Activated T-helper 2 cell treated with anti-CD3 and anti-CD28 coated beads, Interferon-gamma antibody, Interleukin-2, Interleukin-4, amounts not matched to agents 10 μg/mL and 5 μg/mL and 100 μg/mL, durations not matched to agents 14 hours and 24 hours and 36 hours (primary cell): ENCODE measurements around the gene SMARCB1. TPM values are rescaled to one million over a fixed set of nuclear protein-coding genes. Genes with fewer than 3 reads are reported as not detected.

Source experiments
- DNase-seq: peaks from one replicate; pipeline ENCODE4 v3.0.0; 2021; ENCODE audit warnings: low spot score
- H3K27ac Mint-ChIP-seq: one replicate; pipeline ENCODE4 v1.8.0; 2021; ENCODE audit warnings: mixed read lengths
- H3K27me3 Mint-ChIP-seq: one replicate; pipeline ENCODE4 v1.8.0; 2021; ENCODE audit warnings: low read depth, mixed read lengths
- H3K36me3 Mint-ChIP-seq: one replicate; pipeline ENCODE4 v1.8.0; 2021; ENCODE audit warnings: low read depth, mixed read lengths
- H3K4me1 Mint-ChIP-seq: one replicate; pipeline ENCODE4 v1.8.0; 2021; ENCODE audit warnings: low read depth, mixed read lengths
- H3K4me3 Mint-ChIP-seq: one replicate; pipeline ENCODE4 v1.8.0; 2021; ENCODE audit warnings: low read depth, mild to moderate bottlenecking, moderate library complexity, mixed read lengths
- H3K9me3 Mint-ChIP-seq: one replicate; pipeline ENCODE4 v1.8.0; 2021; ENCODE audit warnings: mixed read lengths
- intact Hi-C: fragments of 100-400 bp; cut with micrococcal nuclease; formaldehyde crosslinking; loops from one replicate; pipeline ENCODE4 v1.15.1; 2023
- total RNA-seq: library from RNA; stranded (reverse); gene quantifications from 2 replicates; pipeline ENCODE4 v1.2.3, GENCODE V29; 2022

The SMARCB1 gene
- total RNA-seq, 1 donor from 2014 or later: 94.1 TPM

GRCh38 chr22:23752750-23753149 is 34.0 kb upstream of the SMARCB1 start:
- no peak overlapping the region for H3K27ac Mint-ChIP-seq
- peaks cover 16% of the 10 kb centered on the region for H3K4me1 Mint-ChIP-seq
- H3K27me3 Mint-ChIP-seq: no peaks in the 10 kb centered on the region
- no peak for DNase-seq
- no peak overlapping the region for H3K4me3 Mint-ChIP-seq
- intact Hi-C loops: loop anchor here (5.0 kb wide), 1 partner anchor 45 kb away; no protein-coding TSS in a partner anchor
- H3K36me3 Mint-ChIP-seq: no peaks in the 10 kb centered on the region
- no peaks in the 10 kb centered on the region for H3K9me3 Mint-ChIP-seq

- Mint-ChIP-seq H3K27me3 (no peaks in the 10 kb centered on the region), H3K27ac (no peak overlapping the region), H3K4me1 (peaks cover 16% of the 10 kb centered on the region), H3K9me3 (no peaks in the 10 kb centered on the region), H3K4me3 (no peak overlapping the region), H3K36me3 (no peaks in the 10 kb centered on the region)
- intact Hi-C loops: loop anchor here (5.0 kb wide), 1 partner anchor 46 kb away; no protein-coding TSS in a partner anchor
- DNase-seq: no peak
Observed at GRCh38 chr22:23753385-23753784, 33.4 kb upstream of the SMARCB1 start.

GRCh38 chr22:23754220-23754919 is 32.4 kb upstream of the SMARCB1 start, which contains the start of gene VPREB3:
Gene VPREB3 (minus strand): TSS chr22:23754425. CDS start chr22:23754363, 62 bp downstream.
- Mint-ChIP-seq H3K27me3 (no peaks in the 10 kb centered on the region), H3K36me3 (no peaks in the 10 kb centered on the region), H3K27ac (no peak within 1 kb of the TSS), H3K4me3 (no peak within 1 kb of the TSS), H3K4me1 (peaks cover 16% of the 10 kb centered on the region), H3K9me3 (no peaks in the 10 kb centered on the region)
- DNase-seq: no peak
- intact Hi-C loops: loop anchor here (5.0 kb wide), 1 partner anchor 47 kb away; no protein-coding TSS in a partner anchor

GRCh38 chr22:23754980-23755636 is 31.7 kb upstream of the SMARCB1 start:
- no peak for DNase-seq
- H3K36me3 Mint-ChIP-seq: no peaks in the 10 kb centered on the region
- H3K27ac Mint-ChIP-seq: no peak overlapping the region
- peaks cover 10% of the 10 kb centered on the region for H3K4me1 Mint-ChIP-seq
- intact Hi-C loops: loop anchor here (5.0 kb wide), 1 partner anchor 48 kb away; no protein-coding TSS in a partner anchor
- H3K4me3 Mint-ChIP-seq: no peak overlapping the region
- H3K9me3 Mint-ChIP-seq: no peaks in the 10 kb centered on the region
- H3K27me3 Mint-ChIP-seq: no peaks in the 10 kb centered on the region

GRCh38 chr22:23755711-23756110 is 31.1 kb upstream of the SMARCB1 start:
- Mint-ChIP-seq H3K27me3 (no peaks in the 10 kb centered on the region), H3K4me3 (no peak overlapping the region), H3K9me3 (no peaks in the 10 kb centered on the region), H3K36me3 (no peaks in the 10 kb centered on the region), H3K27ac (no peak overlapping the region), H3K4me1 (peaks cover 5% of the 10 kb centered on the region)
- DNase-seq: no peak
- intact Hi-C loops: no loop called here

- Mint-ChIP-seq H3K4me3 (no peak overlapping the region), H3K36me3 (no peaks in the 10 kb centered on the region), H3K9me3 (no peaks in the 10 kb centered on the region), H3K4me1 (peaks cover 5% of the 10 kb centered on the region), H3K27ac (no peak overlapping the region), H3K27me3 (no peaks in the 10 kb centered on the region)
- intact Hi-C loops: no loop called here
- no peak for DNase-seq
Observed at GRCh38 chr22:23756891-23757290, 29.9 kb upstream of the SMARCB1 start.

GRCh38 chr22:23759566-23759965 is 27.2 kb upstream of the SMARCB1 start:
- Mint-ChIP-seq H3K4me3 (no peak overlapping the region), H3K4me1 (peaks cover 16% of the 10 kb centered on the region), H3K9me3 (no peaks in the 10 kb centered on the region), H3K27me3 (no peaks in the 10 kb centered on the region), H3K27ac (no peak overlapping the region), H3K36me3 (peaks cover 3% of the 10 kb centered on the region)
- intact Hi-C loops: no loop called here
- DNase-seq: no peak

- Mint-ChIP-seq H3K4me3 (no peak overlapping the region), H3K27me3 (no peaks in the 10 kb centered on the region), H3K4me1 (peaks cover 16% of the 10 kb centered on the region), H3K27ac (no peak overlapping the region), H3K9me3 (no peaks in the 10 kb centered on the region), H3K36me3 (peaks cover 7% of the 10 kb centered on the region)
- intact Hi-C loops: no loop called here
- no peak for DNase-seq
Observed at GRCh38 chr22:23760056-23760455, 26.7 kb upstream of the SMARCB1 start.

- H3K36me3 Mint-ChIP-seq: peaks cover 13% of the 10 kb centered on the region
- no peak within 1 kb of the TSS for H3K27ac Mint-ChIP-seq
- peaks cover 17% of the 10 kb centered on the region for H3K4me1 Mint-ChIP-seq
- no peaks in the 10 kb centered on the region for H3K9me3 Mint-ChIP-seq
- intact Hi-C loops: no loop called here
- peak within 1 kb of the TSS; percentile 55 for H3K4me3 Mint-ChIP-seq
- no peak for DNase-seq
- H3K27me3 Mint-ChIP-seq: no peaks in the 10 kb centered on the region
Observed at GRCh38 chr22:23762842-23763578, 23.8 kb upstream of the SMARCB1 start, which contains the start of gene C22orf15. Gene C22orf15 (plus strand): TSS chr22:23762990. CDS start chr22:23763307, 317 bp downstream.

- no peak for DNase-seq
- H3K36me3 Mint-ChIP-seq: peaks cover 13% of the 10 kb centered on the region
- H3K4me1 Mint-ChIP-seq: peaks cover 17% of the 10 kb centered on the region
- H3K4me3 Mint-ChIP-seq: no peak overlapping the region
- H3K9me3 Mint-ChIP-seq: no peaks in the 10 kb centered on the region
- intact Hi-C loops: no loop called here
- H3K27ac Mint-ChIP-seq: no peak overlapping the region
- no peaks in the 10 kb centered on the region for H3K27me3 Mint-ChIP-seq
Observed at GRCh38 chr22:23763579-23763945, 23.2 kb upstream of the SMARCB1 start.

GRCh38 chr22:23763954-23764353 is 22.8 kb upstream of the SMARCB1 start:
- no peaks in the 10 kb centered on the region for H3K9me3 Mint-ChIP-seq
- peaks cover 13% of the 10 kb centered on the region for H3K36me3 Mint-ChIP-seq
- DNase-seq: no peak
- H3K27me3 Mint-ChIP-seq: no peaks in the 10 kb centered on the region
- H3K4me3 Mint-ChIP-seq: no peak overlapping the region
- H3K4me1 Mint-ChIP-seq: peaks cover 17% of the 10 kb centered on the region
- no peak overlapping the region for H3K27ac Mint-ChIP-seq
- intact Hi-C loops: no loop called here

- Mint-ChIP-seq H3K4me1 (peaks cover 17% of the 10 kb centered on the region), H3K9me3 (no peaks in the 10 kb centered on the region), H3K27me3 (no peaks in the 10 kb centered on the region), H3K4me3 (no peak overlapping the region), H3K36me3 (peaks cover 13% of the 10 kb centered on the region), H3K27ac (no peak overlapping the region)
- intact Hi-C loops: no loop called here
- DNase-seq: no peak
Observed at GRCh38 chr22:23764899-23765881, 21.6 kb upstream of the SMARCB1 start.
